ENCODE data around the gene PACS2. TPM values are rescaled to one million over a fixed set of nuclear protein-coding genes. Genes with fewer than 3 reads are reported as not detected.

PACS2 gene
- total RNA-seq, 2 experiments from 2014 or later, result 57.7 to 61.5 TPM

DNA sequence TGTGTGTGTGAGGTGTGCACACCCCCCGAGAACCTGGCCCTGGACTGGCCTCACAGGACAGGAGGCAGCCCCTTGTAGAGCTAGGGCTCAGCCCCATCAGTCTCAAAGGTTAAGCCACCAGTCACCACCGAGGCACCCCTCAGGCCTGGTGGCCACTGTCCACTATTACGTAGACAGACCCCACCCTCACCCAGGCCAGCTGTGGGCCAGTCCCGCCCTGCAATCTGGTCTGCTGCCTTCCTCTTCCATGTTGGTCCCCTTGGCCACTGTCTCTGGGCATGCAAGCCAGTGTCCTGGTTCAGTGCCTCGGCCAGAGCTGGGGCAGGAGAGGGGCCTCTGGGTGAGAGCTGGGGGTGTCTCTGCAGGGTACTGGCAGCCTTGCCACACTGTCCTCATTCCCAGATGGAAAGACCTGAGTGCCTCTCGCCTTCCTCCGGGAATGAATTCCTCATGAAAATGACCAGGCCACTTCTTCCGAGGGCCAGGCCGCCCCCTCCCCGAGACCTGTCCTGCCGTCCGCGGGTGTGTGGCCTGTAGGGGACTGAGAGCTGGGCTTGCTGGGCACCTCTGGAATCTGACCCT, 82.9 kb downstream of the PACS2 start:
- TF ChIP-seq, protein P1, sequence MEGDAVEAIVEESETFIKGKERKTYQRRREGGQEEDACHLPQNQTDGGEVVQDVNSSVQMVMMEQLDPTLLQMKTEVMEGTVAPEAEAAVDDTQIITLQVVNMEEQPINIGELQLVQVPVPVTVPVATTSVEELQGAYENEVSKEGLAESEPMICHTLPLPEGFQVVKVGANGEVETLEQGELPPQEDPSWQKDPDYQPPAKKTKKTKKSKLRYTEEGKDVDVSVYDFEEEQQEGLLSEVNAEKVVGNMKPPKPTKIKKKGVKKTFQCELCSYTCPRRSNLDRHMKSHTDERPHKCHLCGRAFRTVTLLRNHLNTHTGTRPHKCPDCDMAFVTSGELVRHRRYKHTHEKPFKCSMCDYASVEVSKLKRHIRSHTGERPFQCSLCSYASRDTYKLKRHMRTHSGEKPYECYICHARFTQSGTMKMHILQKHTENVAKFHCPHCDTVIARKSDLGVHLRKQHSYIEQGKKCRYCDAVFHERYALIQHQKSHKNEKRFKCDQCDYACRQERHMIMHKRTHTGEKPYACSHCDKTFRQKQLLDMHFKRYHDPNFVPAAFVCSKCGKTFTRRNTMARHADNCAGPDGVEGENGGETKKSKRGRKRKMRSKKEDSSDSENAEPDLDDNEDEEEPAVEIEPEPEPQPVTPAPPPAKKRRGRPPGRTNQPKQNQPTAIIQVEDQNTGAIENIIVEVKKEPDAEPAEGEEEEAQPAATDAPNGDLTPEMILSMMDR (IDR thresholded peaks at IDR 0.05), result no peak
- Mint-ChIP-seq H3K27ac (peak overlapping the region; percentile 72), H3K9me3 (peaks cover 3% of the 10 kb centered on the region), H3K4me1 (ENCODE audit: low read depth) (peaks cover 11% of the 10 kb centered on the region), H3K4me3 (peak overlapping the region; percentile 80), H3K27me3 (no peaks in the 10 kb centered on the region), H3K36me3 (ENCODE audit: low read depth) (peaks cover 29% of the 10 kb centered on the region)
- H3K27me3 ChIP-seq (ENCODE audit: control insufficient read depth in 1 of 2, insufficient read depth in 2 of 2, low read length in 2 of 2), result no peaks in the 10 kb centered on the region
- H3K4me1 ChIP-seq (ENCODE audit: insufficient read depth, low read length), result peaks cover 30% of the 10 kb centered on the region
- H3K27ac ChIP-seq (ENCODE audit: low read depth in 1 of 2, low read length in 2 of 2), result no peak overlapping the region
- ATAC-seq (ENCODE audit: poor library complexity) (no peak), DNase-seq (no peak)
- H3K4me3 ChIP-seq (ENCODE audit: low read length), result peak overlapping the region; percentile 71
- intact Hi-C loops (cut with DNase I, micrococcal nuclease), result loop anchor here in 1 of 2 experiments (5.0 kb wide), 1 partner anchor 95 kb away; the partner anchor contains the start of gene TEDC1
- peaks cover 4 to 24% of the 10 kb centered on the region in 2 experiments for H3K9me3 ChIP-seq (ENCODE audit: control insufficient read depth in 1 of 2, insufficient read depth in 1 of 2, low read length in 2 of 2)
- peaks cover 16% of the 10 kb centered on the region for H3K36me3 ChIP-seq (ENCODE audit: insufficient read depth, low read length)
- ChIA-PET CTCF (interaction anchor here (1.0 to 1.9 kb wide), 3 partner anchors 26 to 93 kb away, joined by 3 to 5 read pairs (median 4); partner anchors contain the start of gene TEDC1), POLR2A (interaction anchor here (1.0 to 2.5 kb wide), 2 partner anchors 51 to 93 kb away, joined by 3 to 16 read pairs; partner anchors contain the start of gene TEDC1)

DNA sequence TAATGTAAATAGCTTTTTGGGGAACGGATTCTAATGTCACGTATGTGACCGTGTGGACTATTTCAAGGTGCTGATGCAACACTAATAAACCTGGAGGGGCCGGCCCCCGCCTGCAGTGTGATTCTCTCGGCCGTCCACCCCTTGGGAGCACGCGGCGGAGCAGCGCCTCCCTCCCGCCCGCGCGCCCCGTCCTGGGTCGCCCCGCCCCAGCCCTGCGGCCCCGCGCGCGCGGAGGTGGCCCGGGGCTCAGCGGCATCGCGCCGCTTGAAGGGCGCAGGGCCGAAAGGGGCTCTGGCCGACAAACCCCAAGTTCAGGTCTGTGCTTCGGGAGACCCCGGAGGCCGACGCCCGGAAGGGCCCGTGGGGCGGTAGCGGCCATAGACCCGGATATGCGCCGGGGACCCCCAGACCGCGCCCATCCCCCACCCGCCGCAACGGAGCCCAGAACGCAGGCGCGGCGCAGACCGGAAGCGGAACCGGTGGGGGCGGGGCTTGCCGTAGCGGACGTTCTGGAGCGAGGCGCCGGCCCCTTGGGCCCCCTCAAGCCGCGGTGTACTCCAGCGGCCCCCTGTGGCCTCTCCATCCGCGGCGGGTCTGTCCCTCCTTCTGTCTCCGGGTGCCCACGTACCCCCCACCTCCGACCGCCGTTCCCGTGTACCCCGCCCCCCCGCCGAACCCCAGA, 83.6 kb downstream of the PACS2 start, which contains the start of gene TEX22:
Gene TEX22, plus strand, starts transcription at position 495 of the 682 bp plus-strand sequence. CDS start 803 bp downstream, outside the sequence.
- H3K9me3 Mint-ChIP-seq, result peaks cover 3% of the 10 kb centered on the region

More for the DNA sequence above, 83.6 kb downstream of the PACS2 start, which contains the start of gene TEX22:
- H3K36me3 Mint-ChIP-seq (ENCODE audit: low read depth), result peaks cover 34% of the 10 kb centered on the region
- H3K9me3 ChIP-seq (ENCODE audit: control insufficient read depth in 1 of 2, insufficient read depth in 1 of 2, low read length in 2 of 2), result peaks cover 4 to 26% of the 10 kb centered on the region in 2 experiments
- peak within 1 kb of the TSS; percentile 71 for H3K4me3 ChIP-seq (ENCODE audit: low read length)
- peak; percentile 75 to 94 (median 86) for DNase-seq
- H3K27ac Mint-ChIP-seq, result peak within 1 kb of the TSS; percentile 72
- POLR2A ChIA-PET, result interaction anchor here (1.0 to 2.5 kb wide), 2 partner anchors 50 to 92 kb away, joined by 3 to 16 read pairs; partner anchors contain the start of gene TEDC1
- H3K27me3 ChIP-seq (ENCODE audit: control insufficient read depth in 1 of 2, insufficient read depth in 2 of 2, low read length in 2 of 2), result no peaks in the 10 kb centered on the region
- CTCF ChIA-PET, result interaction anchor here (1.0 to 1.9 kb wide), 2 partner anchors 91 to 92 kb away, joined by 4 to 5 read pairs; partner anchors contain the start of gene TEDC1
- peak within 1 kb of the TSS; percentile 80 for H3K4me3 Mint-ChIP-seq
- H3K27ac ChIP-seq (ENCODE audit: low read depth in 1 of 2, low read length in 2 of 2), result peak within 1 kb of the TSS; percentile 44 to 65
- ATAC-seq (ENCODE audit: poor library complexity), result peak; percentile 91
- H3K27me3 Mint-ChIP-seq, result no peaks in the 10 kb centered on the region
- intact Hi-C loops (cut with DNase I, micrococcal nuclease), result loop anchor here in 1 of 2 experiments (1.0 to 5.0 kb wide), 3 partner anchors 17 to 94 kb away; partner anchors contain the start of gene TEDC1
- TF ChIP-seq, protein P1 (IDR thresholded peaks at IDR 0.05), result no peak
- peaks cover 30% of the 10 kb centered on the region for H3K4me1 ChIP-seq (ENCODE audit: insufficient read depth, low read length)
- H3K4me1 Mint-ChIP-seq (ENCODE audit: low read depth), result peaks cover 16% of the 10 kb centered on the region
- peaks cover 16% of the 10 kb centered on the region for H3K36me3 ChIP-seq (ENCODE audit: insufficient read depth, low read length)

Data from CD4-positive, alpha-beta T cell (primary cell).